Sigmoid colon (tissue), 7 donors: ENCODE data around the gene PEPD. TPM values are rescaled to one million over a fixed set of nuclear protein-coding genes. Genes with fewer than 3 reads are reported as not detected.

Experiments
- DNase-seq: peaks from one replicate; pipeline ENCODE4 v3.0.0-alpha.2; 2019
- H3K27ac ChIP-seq, 4 donors: fragments of 200-600 bp; sonication (generic); one replicate each; pipeline ENCODE4 v1.5.1; 2016 to 2019; ENCODE audit warnings: mild to moderate bottlenecking in 1 of 4
- H3K27me3 ChIP-seq, 3 donors: fragments of 200-600 bp; sonication (generic); one replicate each; pipeline ENCODE4 v1.5.1; 2019; ENCODE audit warnings: mild to moderate bottlenecking in 1 of 3
- H3K36me3 ChIP-seq, 4 donors: fragments of 200-600 bp; sonication (generic); one replicate each; pipeline ENCODE4 v1.5.1; 2016 to 2019
- H3K4me1 ChIP-seq, 4 donors: fragments of 200-600 bp; sonication (generic); one replicate each; pipeline ENCODE4 v1.5.1; 2017 to 2019
- H3K4me3 ChIP-seq, 4 donors: fragments of 200-600 bp; sonication (generic); one replicate each; pipeline ENCODE4 v1.5.1; 2017 to 2019; ENCODE audit warnings: mild to moderate bottlenecking in 2 of 4, moderate library complexity in 1 of 4
- H3K9me3 ChIP-seq, 4 donors: fragments of 200-600 bp in 3 of 4; sonication (generic) in 3 of 4; one replicate each; pipeline versions ENCODE4 v1.5.1 to v1.6.1; 2013 to 2019
- CTCF ChIP-seq, 4 experiments: fragments of 450-650 bp in 3 of 4; fragments of 200-600 bp in 1 of 4; IDR thresholded peaks; one replicate each; pipeline ENCODE4 v1.5.1; 2016 to 2019; ENCODE audit warnings: antibody characterized with exemption in 4 of 4, mild to moderate bottlenecking in 3 of 4, moderate library complexity in 2 of 4
- EP300 ChIP-seq, 4 donors: sonication (generic); formaldehyde crosslinking; IDR thresholded peaks; one replicate each; pipeline ENCODE4 v1.6.1; 2017; ENCODE audit warnings: antibody characterized with exemption in 4 of 4
- POLR2A ChIP-seq, 2 donors: fragments of 450-650 bp; IDR thresholded peaks; one replicate each; pipeline ENCODE4 v1.6.1; 2016; ENCODE audit warnings: antibody characterized with exemption in 2 of 2, mild to moderate bottlenecking in 2 of 2, moderate library complexity in 2 of 2
- POLR2AphosphoS5 ChIP-seq, 4 donors: sonication (generic); formaldehyde crosslinking; IDR thresholded peaks; one replicate each; pipeline ENCODE4 v1.6.1; 2017; ENCODE audit warnings: antibody characterized with exemption in 4 of 4
- WGBS, 2 donors: extraction: QIAGEN DNeasy Blood & Tissue Kit; methylation state at CpG; one replicate each; pipeline ENCODE4 v1.1.7; 2013; 5-methylcytosine and 5-hydroxymethylcytosine counted together
- intact Hi-C: fragments of 100-400 bp; cut with DNase I; formaldehyde crosslinking; loops from one replicate; pipeline ENCODE4 v1.15.1; 2023
- polyA plus RNA-seq, 3 donors: library from polyadenylated mRNA; stranded (reverse); fragments of 200-250 nt; gene quantifications; one replicate each; pipeline ENCODE4 v1.2.3, GENCODE V29; 2013
- total RNA-seq, 4 donors: library from RNA; depleted of rRNA; stranded (reverse); fragments of >200 nt; gene quantifications; one replicate each; pipeline ENCODE4 v1.1.0, GENCODE V29; 2016
- donor health status: healthy with polysubstance abuse.
- donor health status: Bipolar disorder and iron deficiency.
- donor health status: healthy.

PEPD gene
- total RNA-seq (10 to 100 TPM; 61.5 to 69.0 (median 64.9) TPM), polyA plus RNA-seq (100 to 1,000 TPM in 1 of 3 donors, 10 to 100 TPM in 2; 50.0 to 187 (median 79.3) TPM)

GRCh38 chr19:33521480-33522370 lies at the start of gene PEPD:
Gene PEPD, minus strand, starts transcription at chr19:33521791. Its CDS starts 31 bp downstream, at chr19:33521760.
- no peak for TF ChIP-seq EP300 (IDR thresholded peaks at IDR 0.05)
- peak; percentile 9 to 27 for TF ChIP-seq POLR2A (IDR thresholded peaks at IDR 0.05)
- peak; percentile 81 to 90 (median 89) for TF ChIP-seq POLR2AphosphoS5 (IDR thresholded peaks at IDR 0.05)
- TF ChIP-seq CTCF (IDR thresholded peaks at IDR 0.05): no peak
- peak within 1 kb of the TSS; percentile 56 to 75 (median 71) for H3K27ac ChIP-seq
- H3K9me3 ChIP-seq: no peaks in the 10 kb centered on the region
- H3K4me1 ChIP-seq: peaks cover 0 to 23% (median 19%) of the 10 kb centered on the region in 4 donors
- no peaks in the 10 kb centered on the region for H3K36me3 ChIP-seq
- peak; percentile 95 for DNase-seq
- intact Hi-C loops: loop anchor here (5.0 kb wide), 1 partner anchor 219 kb away; the partner anchor contains the start of gene CEBPA
- WGBS, 2 donors: 3 to 5% methylated on average over 69 of the region's 69 CpGs
- no peaks in the 10 kb centered on the region for H3K27me3 ChIP-seq
- peak within 1 kb of the TSS; percentile 67 to 98 (median 98) for H3K4me3 ChIP-seq

GRCh38 chr19:33569821-33570220 lies 48.2 kb upstream of the PEPD start:
- 53 to 54% methylated on average over 5 of the region's 5 CpGs for WGBS, 2 donors
- Histone ChIP-seq H3K4me1 (no peaks in the 10 kb centered on the region), H3K27me3 (peaks cover 0 to 16% (median 9%) of the 10 kb centered on the region in 3 donors), H3K9me3 (peaks cover 0 to 6% (median 6%) of the 10 kb centered on the region in 4 donors), H3K36me3 (no peaks in the 10 kb centered on the region), H3K4me3 (no peak overlapping the region), H3K27ac (no peak overlapping the region)
- intact Hi-C loops: no loop called here
- no peak for TF ChIP-seq POLR2AphosphoS5 (IDR thresholded peaks at IDR 0.05)
- no peak for TF ChIP-seq EP300 (IDR thresholded peaks at IDR 0.05)
- TF ChIP-seq POLR2A (IDR thresholded peaks at IDR 0.05): no peak
- no peak for TF ChIP-seq CTCF (IDR thresholded peaks at IDR 0.05)
- DNase-seq: no peak

- H3K4me3 ChIP-seq: no peak overlapping the region
- WGBS, 2 donors: 73 to 92% methylated on average over 2 of the region's 2 CpGs
- H3K27ac ChIP-seq: no peak overlapping the region
- no peaks in the 10 kb centered on the region for H3K36me3 ChIP-seq
- H3K27me3 ChIP-seq: peaks cover 0 to 16% (median 4%) of the 10 kb centered on the region in 3 donors
- intact Hi-C loops: no loop called here
- TF ChIP-seq CTCF (IDR thresholded peaks at IDR 0.05) (no peak), EP300 (IDR thresholded peaks at IDR 0.05) (no peak), POLR2AphosphoS5 (IDR thresholded peaks at IDR 0.05) (no peak), POLR2A (IDR thresholded peaks at IDR 0.05) (no peak)
- DNase-seq: no peak
- no peaks in the 10 kb centered on the region for H3K4me1 ChIP-seq
- H3K9me3 ChIP-seq: no peaks in the 10 kb centered on the region
These were observed 47.1 kb upstream of the PEPD start for GRCh38 chr19:33568706-33569105.

- H3K9me3 ChIP-seq: no peaks in the 10 kb centered on the region
- TF ChIP-seq EP300 (IDR thresholded peaks at IDR 0.05) (no peak), CTCF (IDR thresholded peaks at IDR 0.05) (no peak), POLR2AphosphoS5 (IDR thresholded peaks at IDR 0.05) (no peak), POLR2A (IDR thresholded peaks at IDR 0.05) (no peak)
- H3K27me3 ChIP-seq: peaks cover 0 to 16% (median 4%) of the 10 kb centered on the region in 3 donors
- 69 to 74% methylated on average over 6 of the region's 6 CpGs for WGBS, 2 donors
- DNase-seq: peak; percentile 21
- H3K4me3 ChIP-seq: no peak overlapping the region
- intact Hi-C loops: no loop called here
- no peak overlapping the region for H3K27ac ChIP-seq
- H3K36me3 ChIP-seq: no peaks in the 10 kb centered on the region
- no peaks in the 10 kb centered on the region for H3K4me1 ChIP-seq
These were observed 43.3 kb upstream of the PEPD start for GRCh38 chr19:33564836-33565338.
